Sigmoid colon (tissue), 4 donors: ENCODE data around the gene CHD9NB.

Experiments
- POLR2A ChIP-seq, 2 donors: fragments of 450-650 bp; IDR thresholded peaks; one replicate each; pipeline ENCODE4 v1.6.1; 2016; ENCODE audit warnings: antibody characterized with exemption in 2 of 2, mild to moderate bottlenecking in 2 of 2, moderate library complexity in 2 of 2
- POLR2AphosphoS5 ChIP-seq, 4 donors: sonication (generic); formaldehyde crosslinking; IDR thresholded peaks; one replicate each; pipeline ENCODE4 v1.6.1; 2017; ENCODE audit warnings: antibody characterized with exemption in 4 of 4
- TF ChIP-seq, protein P1 (sequence below), 4 experiments: fragments of 450-650 bp in 3 of 4; fragments of 200-600 bp in 1 of 4; IDR thresholded peaks; one replicate each; pipeline ENCODE4 v1.5.1; 2016 to 2019; ENCODE audit warnings: antibody characterized with exemption in 4 of 4, mild to moderate bottlenecking in 3 of 4, moderate library complexity in 2 of 4

DNA sequence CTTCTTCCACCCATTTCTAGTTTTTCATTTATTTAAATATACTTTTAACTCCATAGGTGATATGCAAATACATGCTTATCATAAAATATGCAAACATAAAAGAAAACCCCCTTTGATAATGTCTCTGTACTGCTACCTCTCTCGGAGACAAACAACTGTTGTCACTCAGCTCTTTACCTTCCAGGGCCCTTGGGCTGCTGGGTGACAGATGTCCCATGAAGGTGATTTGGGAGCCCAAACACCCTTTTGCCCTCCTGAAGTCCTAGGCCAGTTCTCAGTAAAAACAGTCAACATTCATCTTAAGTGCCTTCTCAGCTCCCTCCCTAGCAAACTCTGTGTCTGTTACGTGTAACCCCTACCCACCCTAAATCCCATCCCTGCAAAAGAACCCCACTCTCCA lies 39.6 kb upstream of the CHD9NB start:
- TF ChIP-seq, protein P1, sequence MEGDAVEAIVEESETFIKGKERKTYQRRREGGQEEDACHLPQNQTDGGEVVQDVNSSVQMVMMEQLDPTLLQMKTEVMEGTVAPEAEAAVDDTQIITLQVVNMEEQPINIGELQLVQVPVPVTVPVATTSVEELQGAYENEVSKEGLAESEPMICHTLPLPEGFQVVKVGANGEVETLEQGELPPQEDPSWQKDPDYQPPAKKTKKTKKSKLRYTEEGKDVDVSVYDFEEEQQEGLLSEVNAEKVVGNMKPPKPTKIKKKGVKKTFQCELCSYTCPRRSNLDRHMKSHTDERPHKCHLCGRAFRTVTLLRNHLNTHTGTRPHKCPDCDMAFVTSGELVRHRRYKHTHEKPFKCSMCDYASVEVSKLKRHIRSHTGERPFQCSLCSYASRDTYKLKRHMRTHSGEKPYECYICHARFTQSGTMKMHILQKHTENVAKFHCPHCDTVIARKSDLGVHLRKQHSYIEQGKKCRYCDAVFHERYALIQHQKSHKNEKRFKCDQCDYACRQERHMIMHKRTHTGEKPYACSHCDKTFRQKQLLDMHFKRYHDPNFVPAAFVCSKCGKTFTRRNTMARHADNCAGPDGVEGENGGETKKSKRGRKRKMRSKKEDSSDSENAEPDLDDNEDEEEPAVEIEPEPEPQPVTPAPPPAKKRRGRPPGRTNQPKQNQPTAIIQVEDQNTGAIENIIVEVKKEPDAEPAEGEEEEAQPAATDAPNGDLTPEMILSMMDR (IDR thresholded peaks at IDR 0.05), result no peak
- no peak for TF ChIP-seq POLR2A (IDR thresholded peaks at IDR 0.05)
- TF ChIP-seq POLR2AphosphoS5 (IDR thresholded peaks at IDR 0.05), result no peak
